Ureter (tissue), 1 donor: ENCODE results near the gene PPP1R15A. TPM values are rescaled to one million over a fixed set of nuclear protein-coding genes. Genes with fewer than 3 reads are reported as not detected.
"Not testable (repeated sequence)": the region's sequence is repeated elsewhere in the genome, so short reads cannot be mapped to it uniquely, and the experiment has no call there.

Source experiments
- DNase-seq: peaks from one replicate; pipeline ENCODE4 v3.0.0-alpha.2; 2020; ENCODE audit warnings: low spot score
- total RNA-seq: library from RNA; stranded (reverse); gene quantifications from one replicate; pipeline ENCODE4 v1.2.4, GENCODE V29; 2023
- donor health status: DM: yes; HTN: yes; CAD: no.

Gene PPP1R15A
- total RNA-seq, 1 donor from 2014 or later = 56.2 TPM

DNA sequence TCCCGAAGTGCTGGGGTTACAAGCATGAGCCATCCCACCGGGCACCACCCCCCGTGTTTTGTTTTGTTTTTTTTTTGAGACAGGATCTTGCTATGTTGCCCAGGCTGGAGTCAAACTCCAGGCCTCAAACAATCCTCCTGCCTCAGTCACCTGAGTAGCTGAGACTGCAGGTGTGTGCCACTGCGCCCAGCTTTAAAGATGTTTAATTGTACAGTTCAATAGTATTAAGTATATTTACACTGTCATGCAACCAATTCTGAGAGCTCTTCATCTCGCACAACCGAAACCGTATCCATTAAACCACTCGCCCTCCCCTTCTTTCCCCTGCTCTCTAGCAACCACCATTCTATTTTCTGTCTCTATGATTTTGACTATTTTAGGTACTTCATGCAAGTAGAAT lies 43.5 kb downstream of the PPP1R15A start:
- DNase-seq = no peak

DNA sequence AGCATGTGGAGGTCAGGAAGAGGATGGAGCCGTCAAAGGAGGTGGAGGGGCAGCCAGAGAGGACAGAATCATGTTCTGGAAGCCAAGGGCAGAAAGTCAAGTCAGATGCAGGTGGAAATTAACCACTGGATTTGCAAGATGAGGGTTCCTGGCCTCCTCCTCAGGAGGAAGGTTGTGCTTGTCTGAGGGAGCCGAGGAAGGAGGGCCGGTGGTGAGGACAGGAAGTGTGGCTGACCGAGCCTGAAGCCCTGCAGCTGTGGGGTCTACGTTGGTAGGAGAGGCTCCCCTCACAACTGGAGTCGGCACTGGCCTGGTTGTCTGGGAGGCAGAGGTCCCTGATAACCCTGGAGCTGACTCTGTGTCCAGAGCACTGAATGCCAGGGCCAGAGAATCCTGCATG lies 45.9 kb downstream of the PPP1R15A start:
- DNase-seq = no peak

DNA sequence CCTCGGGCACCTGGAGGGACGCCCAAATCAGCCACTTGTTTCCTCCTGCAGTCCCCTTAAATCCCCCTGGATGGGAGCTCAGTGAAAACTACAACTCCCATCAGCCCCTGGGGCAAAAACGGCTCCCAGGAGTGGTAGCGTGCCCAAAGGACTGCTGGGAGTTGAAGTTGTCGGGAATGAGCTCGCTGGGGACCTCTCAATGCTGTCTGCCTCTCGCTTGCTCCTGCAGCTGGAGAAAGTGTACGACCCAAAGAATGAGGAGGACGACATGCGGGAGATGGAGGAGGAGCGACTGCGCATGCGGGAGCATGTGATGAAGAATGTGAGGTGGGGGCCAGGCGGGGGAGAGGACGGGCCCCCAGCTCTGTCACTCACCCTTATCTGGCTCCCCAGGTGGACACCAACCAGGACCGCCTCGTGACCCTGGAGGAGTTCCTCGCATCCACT lies 46.6 kb downstream of the PPP1R15A start:
- DNase-seq = no peak

DNA sequence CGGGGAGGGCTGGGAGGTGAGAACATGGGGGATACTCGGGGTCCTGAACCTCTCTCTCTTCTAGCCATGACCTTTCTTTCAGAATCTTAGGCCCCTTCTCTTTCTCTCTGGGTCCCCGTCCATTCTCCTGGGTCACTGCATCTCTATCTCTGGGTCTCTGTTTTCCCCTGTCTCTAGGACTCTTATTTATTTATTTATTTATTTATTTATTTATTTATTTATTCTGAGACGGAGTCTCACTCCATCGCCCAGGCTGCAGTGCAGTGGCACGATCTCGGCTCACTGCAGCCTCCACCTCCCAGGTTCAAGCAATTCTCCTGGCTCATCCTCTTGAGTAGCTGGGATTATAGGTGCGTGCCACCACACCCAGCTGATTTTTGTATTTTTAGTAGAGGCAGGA lies 47.0 kb downstream of the PPP1R15A start:
- DNase-seq = not testable (repeated sequence)

DNA sequence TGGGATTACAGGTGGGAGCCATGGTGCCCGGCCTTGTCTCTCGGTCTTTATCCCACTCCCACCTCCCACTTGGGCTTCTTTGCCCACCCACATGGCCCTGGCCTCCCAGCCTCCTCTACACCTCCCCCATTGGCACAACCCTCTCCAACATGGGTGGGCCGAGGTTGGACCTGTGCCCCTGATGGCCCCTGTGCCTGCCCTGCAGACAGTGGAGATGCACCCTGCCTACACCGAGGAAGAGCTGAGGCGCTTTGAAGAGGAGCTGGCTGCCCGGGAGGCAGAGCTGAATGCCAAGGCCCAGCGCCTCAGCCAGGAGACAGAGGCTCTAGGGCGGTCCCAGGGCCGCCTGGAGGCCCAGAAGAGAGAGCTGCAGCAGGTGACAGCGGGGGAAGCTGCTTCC lies 48.7 kb downstream of the PPP1R15A start:
- DNase-seq = no peak

DNA sequence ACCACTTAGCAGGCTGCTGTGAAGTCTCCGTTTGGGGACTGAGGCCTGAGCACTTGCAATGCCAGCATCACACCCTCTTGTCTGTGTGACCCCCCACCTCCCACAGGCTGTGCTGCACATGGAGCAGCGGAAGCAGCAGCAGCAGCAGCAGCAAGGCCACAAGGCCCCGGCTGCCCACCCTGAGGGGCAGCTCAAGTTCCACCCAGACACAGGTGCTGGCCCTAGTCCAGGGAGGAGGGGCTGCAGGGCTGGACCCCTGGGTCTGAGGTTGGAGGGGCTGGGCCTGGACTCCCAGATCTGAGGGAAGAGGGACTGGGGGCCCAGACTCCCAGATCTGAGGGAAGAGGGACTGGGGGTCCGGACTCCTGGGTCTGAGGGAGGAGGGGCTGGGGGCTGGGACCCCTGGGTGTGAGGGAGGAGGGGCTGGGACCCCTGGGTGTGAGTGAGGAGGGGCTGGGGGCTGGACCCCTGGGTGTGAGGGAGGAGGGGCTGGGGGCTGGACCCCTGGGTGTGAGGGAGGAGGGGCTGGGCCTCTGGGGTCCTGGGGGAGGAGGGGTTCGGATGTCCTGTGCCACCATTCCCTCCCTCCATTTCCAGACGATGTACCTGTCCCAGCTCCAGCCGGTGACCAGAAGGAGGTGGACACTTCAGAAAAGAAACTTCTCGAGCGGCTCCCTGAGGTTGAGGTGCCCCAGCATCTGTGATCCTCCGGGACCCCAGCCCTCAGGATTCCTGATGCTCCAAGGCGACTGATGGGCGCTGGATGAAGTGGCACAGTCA lies 49.7 kb downstream of the PPP1R15A start:
- DNase-seq = no peak

DNA sequence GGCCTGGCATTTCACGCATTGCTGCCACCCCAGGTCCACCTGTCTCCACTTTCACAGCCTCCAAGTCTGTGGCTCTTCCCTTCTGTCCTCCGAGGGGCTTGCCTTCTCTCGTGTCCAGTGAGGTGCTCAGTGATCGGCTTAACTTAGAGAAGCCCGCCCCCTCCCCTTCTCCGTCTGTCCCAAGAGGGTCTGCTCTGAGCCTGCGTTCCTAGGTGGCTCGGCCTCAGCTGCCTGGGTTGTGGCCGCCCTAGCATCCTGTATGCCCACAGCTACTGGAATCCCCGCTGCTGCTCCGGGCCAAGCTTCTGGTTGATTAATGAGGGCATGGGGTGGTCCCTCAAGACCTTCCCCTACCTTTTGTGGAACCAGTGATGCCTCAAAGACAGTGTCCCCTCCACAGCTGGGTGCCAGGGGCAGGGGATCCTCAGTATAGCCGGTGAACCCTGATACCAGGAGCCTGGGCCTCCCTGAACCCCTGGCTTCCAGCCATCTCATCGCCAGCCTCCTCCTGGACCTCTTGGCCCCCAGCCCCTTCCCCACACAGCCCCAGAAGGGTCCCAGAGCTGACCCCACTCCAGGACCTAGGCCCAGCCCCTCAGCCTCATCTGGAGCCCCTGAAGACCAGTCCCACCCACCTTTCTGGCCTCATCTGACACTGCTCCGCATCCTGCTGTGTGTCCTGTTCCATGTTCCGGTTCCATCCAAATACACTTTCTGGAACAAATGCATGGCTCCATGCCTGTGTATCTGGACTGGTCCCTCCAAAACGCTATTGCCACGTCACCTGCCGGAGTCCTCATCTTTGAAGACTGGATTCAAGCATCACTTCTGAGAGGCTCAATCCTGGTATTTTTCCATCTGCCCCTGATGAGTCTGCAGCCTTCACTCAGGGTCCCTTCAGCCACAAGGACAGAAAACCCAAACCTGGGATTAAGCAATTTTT lies 50.6 kb downstream of the PPP1R15A start:
- no peak for DNase-seq

DNA sequence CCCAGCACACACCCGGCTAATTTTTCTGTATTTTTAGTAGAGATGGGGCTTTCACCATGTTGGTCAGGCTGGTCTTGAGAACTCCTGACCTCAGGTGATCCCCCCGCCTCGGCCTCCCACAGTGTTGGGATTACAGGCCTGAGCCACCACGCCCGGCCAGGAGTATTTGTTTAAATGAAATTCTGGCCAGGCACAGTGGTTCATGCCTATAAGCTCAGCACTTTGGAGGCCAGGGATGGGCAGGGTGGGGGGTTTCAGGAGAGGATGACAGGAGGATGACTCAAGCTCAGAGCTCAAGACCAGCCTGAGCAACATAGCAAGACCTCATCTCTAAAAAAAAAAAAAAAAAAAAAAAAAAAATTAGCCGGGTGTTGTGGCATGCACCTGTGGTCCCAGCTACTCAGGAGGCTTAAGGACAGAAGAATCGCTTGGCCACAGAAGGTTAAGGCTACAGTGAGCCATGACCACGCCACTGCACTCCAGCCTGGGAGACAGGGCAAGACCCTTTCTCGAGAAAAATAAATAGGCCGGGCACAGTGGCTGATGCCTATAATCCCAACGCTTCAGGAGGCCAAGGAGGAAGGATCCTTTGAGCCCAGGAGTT lies 53.1 kb downstream of the PPP1R15A start:
- no peak for DNase-seq

Other genes with a start within 250 kb of the PPP1R15A start
- 12.7 TPM for gene DBP, start 235.0 kb upstream of the PPP1R15A start, total RNA-seq
- gene CA11, start 226.2 kb upstream of the PPP1R15A start, total RNA-seq = 9.6 TPM
- 1.0 TPM for gene NTN5, start 199.4 kb upstream of the PPP1R15A start, total RNA-seq
- gene FUT2, start 176.4 kb upstream of the PPP1R15A start, total RNA-seq = 35.4 TPM
- gene MAMSTR, start 152.7 kb upstream of the PPP1R15A start, total RNA-seq = 2.2 TPM
- gene RASIP1, start 131.8 kb upstream of the PPP1R15A start, total RNA-seq = 21.2 TPM
- gene IZUMO1, start 125.5 kb upstream of the PPP1R15A start, total RNA-seq = 0.91 TPM
- gene FUT1, start 119.8 kb upstream of the PPP1R15A start, total RNA-seq = 5.0 TPM
- not detected for gene FGF21, start 116.9 kb upstream of the PPP1R15A start, total RNA-seq
- gene BCAT2, start 61.4 kb upstream of the PPP1R15A start, total RNA-seq = 170 TPM
- gene HSD17B14, start 35.9 kb upstream of the PPP1R15A start, total RNA-seq = 24.4 TPM
- gene PLEKHA4, start 3.8 kb upstream of the PPP1R15A start, total RNA-seq = 23.0 TPM
- not detected for gene TULP2, start 26.3 kb downstream of the PPP1R15A start, total RNA-seq
- gene NUCB1, start 27.9 kb downstream of the PPP1R15A start, total RNA-seq = 232 TPM
- not detected for gene DHDH, start 61.3 kb downstream of the PPP1R15A start, total RNA-seq
- gene BAX, start 82.5 kb downstream of the PPP1R15A start, total RNA-seq = 79.9 TPM
- gene FTL, start 92.9 kb downstream of the PPP1R15A start, total RNA-seq = 1,526 TPM
- 73.8 TPM for gene GYS1, start 120.9 kb downstream of the PPP1R15A start, total RNA-seq
- gene RUVBL2, start 121.5 kb downstream of the PPP1R15A start, total RNA-seq = 66.7 TPM
- not detected for gene LHB, start 144.7 kb downstream of the PPP1R15A start, total RNA-seq
- not detected for gene CGB3, start 151.9 kb downstream of the PPP1R15A start, total RNA-seq
- gene CGB2, start 159.5 kb downstream of the PPP1R15A start, total RNA-seq = not detected
- not detected for gene CGB1, start 164.5 kb downstream of the PPP1R15A start, total RNA-seq
- 1.1 TPM for gene CGB5, start 171.4 kb downstream of the PPP1R15A start, total RNA-seq
- not detected for gene CGB8, start 176.7 kb downstream of the PPP1R15A start, total RNA-seq
- gene CGB7, start 185.3 kb downstream of the PPP1R15A start, total RNA-seq = 3.2 TPM
- gene NTF4, start 192.4 kb downstream of the PPP1R15A start, total RNA-seq = 20.6 TPM
- not detected for gene KCNA7, start 200.3 kb downstream of the PPP1R15A start, total RNA-seq
- 256 TPM for gene SNRNP70, start 213.0 kb downstream of the PPP1R15A start, total RNA-seq
- 10.4 TPM for gene LIN7B, start 241.9 kb downstream of the PPP1R15A start, total RNA-seq
- gene C19orf73, start 246.7 kb downstream of the PPP1R15A start, total RNA-seq = 2.4 TPM
- gene PPFIA3, start 247.1 kb downstream of the PPP1R15A start, total RNA-seq = 9.0 TPM